Activated CD4-positive, CD25-positive, alpha-beta regulatory T cell treated with anti-CD3 and anti-CD28 coated beads, Interleukin-2, amount 50 U/mL, for 24 hours (primary cell): ENCODE data around the gene SEC16B.

ENCODE experiments used
- ATAC-seq, 2 donors: fragments of 150-1000 bp; cut with Tn5 transposase; one replicate each; pipeline ENCODE4 v1.10.0; 2021; ENCODE audit warnings: mild to moderate bottlenecking in 1 of 2, moderate library complexity in 1 of 2

The SEC16B gene

GRCh38 chr1:177897998-177898654 lies 71.7 kb downstream of the SEC16B start:
- no peak for ATAC-seq

GRCh38 chr1:177897281-177897997 lies 72.4 kb downstream of the SEC16B start:
- ATAC-seq: no peak
